ENCODE measurements around the gene PPP1R13B.

- TF ChIP-seq CTCF (IDR thresholded peaks at IDR 0.05; ENCODE audit: poor library complexity) (no peak), EZH2 (IDR thresholded peaks at IDR 0.05; ENCODE audit: borderline replicate concordance) (no peak), EZH2phosphoT487 (IDR thresholded peaks at IDR 0.05; ENCODE audit: low read depth, severe bottlenecking, unreplicated experiment) (no peak)
These were observed 1.3 kb downstream of the PPP1R13B start for GRCh38 chr14:103846097-103846496.
